ENCODE measurements around the gene FRMD6. TPM values are rescaled to one million over a fixed set of nuclear protein-coding genes. Genes with fewer than 3 reads are reported as not detected.

Gene FRMD6

Small RNA genes within 50 kb of the gene (small RNA-seq; reads per million reads assigned to genes)
- gene OR7E159P (not detected), gene RNA5SP385 (not detected), gene RNU6-301P (not detected)

Data from skeletal muscle satellite cell (primary cell).